Panc1 (cell line): ENCODE results near the gene GRIK3. TPM values are rescaled to one million over a fixed set of nuclear protein-coding genes. Genes with fewer than 3 reads are reported as not detected.

Experiments
- ATAC-seq: fragments of 200-7000 bp; cut with Tn5 transposase; 2 replicates; pipeline ENCODE4 v1.9.1; 2020; ENCODE audit warnings: mild to moderate bottlenecking, moderate library complexity
- BruUV-seq: library from RNA; stranded (reverse); fragments of 400-500 nt; replicated peaks from 2 replicates; lab custom pipeline; 2021; lab: Mats Ljungman, UMichigan
- CTCF ChIA-PET: fragments of 300-600 bp; sonication (Branson Sonifier 250); formaldehyde crosslinking; loops from one replicate; lab custom pipeline; 2022; ENCODE audit warnings: antibody characterized with exemption; lab: Charles Lee
- POLR2A ChIA-PET: fragments of 300-600 bp; sonication (Branson Sonifier 250); formaldehyde crosslinking; loops from one replicate; lab custom pipeline; 2022; ENCODE audit warnings: antibody characterized with exemption; lab: Charles Lee
- DNase-seq: peaks from one replicate; pipeline ENCODE4 v3.0.0-alpha.2; 2010; ENCODE audit warnings: low read depth, low spot score
- H3K27ac ChIP-seq: 2 replicates; pipeline ENCODE4 v1.5.1; 2011; ENCODE audit warnings: mild to moderate bottlenecking, low read length, inconsistent platforms
- H3K27me3 ChIP-seq: fragments of 200-500 bp; sonication (Bioruptor generic); 2 replicates; pipeline ENCODE4 v1.6.0; 2014; ENCODE audit warnings: low read length, inconsistent platforms; ENCODE audit not compliant: control insufficient read depth, insufficient read depth
- H3K36me3 ChIP-seq: fragments of 200-500 bp; sonication (Bioruptor generic); 2 replicates; pipeline ENCODE4 v1.5.1; 2014; ENCODE audit warnings: inconsistent platforms, mild to moderate bottlenecking, low read length, moderate library complexity; ENCODE audit not compliant: control insufficient read depth, insufficient read depth
- H3K4me1 ChIP-seq: 2 replicates; pipeline ENCODE4 v1.5.1; 2011; ENCODE audit warnings: inconsistent platforms, mild to moderate bottlenecking, low read length, moderate library complexity; ENCODE audit not compliant: control insufficient read depth, insufficient read depth
- H3K4me3 ChIP-seq, 2 experiments: 2 replicates each; pipeline ENCODE4 v1.5.1; 2011 to 2012; ENCODE audit warnings: low read depth in 2 of 2, low read length in 2 of 2, mild to moderate bottlenecking in 2 of 2, inconsistent platforms in 1 of 2, moderate library complexity in 1 of 2
- H3K9me3 ChIP-seq: fragments of 200-500 bp; sonication (Bioruptor generic); 2 replicates; pipeline ENCODE4 v1.5.1; 2014; ENCODE audit warnings: low read depth, mild to moderate bottlenecking, inconsistent platforms, low read length, moderate library complexity; ENCODE audit not compliant: control insufficient read depth, insufficient read depth
- POLR2AphosphoS5 ChIP-seq: IDR thresholded peaks from 2 replicates; pipeline ENCODE4 v1.6.1; 2012; ENCODE audit warnings: mild to moderate bottlenecking, low read depth, low read length, moderate library complexity
- SIN3A ChIP-seq: IDR thresholded peaks from 2 replicates; pipeline ENCODE4 v1.6.1; 2012; ENCODE audit warnings: low read depth, mild to moderate bottlenecking, low read length, moderate library complexity, borderline replicate concordance; ENCODE audit not compliant: insufficient read depth
- TCF7L2 ChIP-seq: IDR thresholded peaks from 2 replicates; pipeline ENCODE4 v1.6.1; 2011; ENCODE audit warnings: mild to moderate bottlenecking, low read depth, low read length, inconsistent platforms
- in situ Hi-C: cut with HindIII; loops from 2 replicates; pipeline ENCODE4 v1.10.0; 2016; ENCODE audit warnings: low sequenced_read_pairs, low pct_unique_long_range_greater_than_20kb
- intact Hi-C: fragments of 100-400 bp; cut with micrococcal nuclease; formaldehyde crosslinking; loops from one replicate; pipeline ENCODE4 v1.10.0; 2022; ENCODE audit not compliant: unreplicated experiment
- total RNA-seq: library from RNA; stranded (reverse); gene quantifications from one replicate; pipeline ENCODE4 v1.2.1, GENCODE V29; 2021; ENCODE audit not compliant: unreplicated experiment
- TF ChIP-seq, protein P1 (sequence below), 2 experiments: IDR thresholded peaks; 2 replicates each; pipeline ENCODE4 v1.6.1; 2011 to 2012; ENCODE audit warnings: low read depth in 2 of 2, control low read depth in 1 of 2, low read length in 1 of 2, mild to moderate bottlenecking in 1 of 2, moderate library complexity in 1 of 2; ENCODE audit not compliant: insufficient read depth in 1 of 2
- TF ChIP-seq, protein P2 (sequence below): fragments of 450-650 bp; IDR thresholded peaks from 2 replicates; pipeline ENCODE4 v1.5.1; 2017; ENCODE audit warnings: mild to moderate bottlenecking

Gene GRIK3
- total RNA-seq, 1 experiment from 2014 or later: not detected

DNA sequence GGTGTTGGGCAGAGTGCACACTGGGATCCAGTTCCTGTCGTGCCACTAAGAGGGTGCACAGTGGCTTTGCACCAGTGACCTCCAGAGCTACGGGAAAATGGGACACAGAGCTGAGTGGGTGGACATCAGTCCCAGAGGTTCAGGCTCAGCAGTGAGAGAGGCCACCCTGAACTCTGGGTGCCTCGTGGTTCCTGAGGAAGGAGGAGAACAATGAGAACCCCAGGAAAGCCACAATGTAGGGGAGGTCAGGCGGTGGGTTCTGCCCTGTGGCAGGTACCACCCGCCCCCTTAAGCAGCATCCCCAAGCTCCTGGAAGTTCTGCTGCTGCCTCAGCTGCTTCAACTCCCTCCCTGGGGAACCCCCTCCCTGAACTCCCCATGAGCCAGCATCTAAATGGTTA lies 112.2 kb downstream of the GRIK3 start:
- in situ Hi-C loops: no loop called here

DNA sequence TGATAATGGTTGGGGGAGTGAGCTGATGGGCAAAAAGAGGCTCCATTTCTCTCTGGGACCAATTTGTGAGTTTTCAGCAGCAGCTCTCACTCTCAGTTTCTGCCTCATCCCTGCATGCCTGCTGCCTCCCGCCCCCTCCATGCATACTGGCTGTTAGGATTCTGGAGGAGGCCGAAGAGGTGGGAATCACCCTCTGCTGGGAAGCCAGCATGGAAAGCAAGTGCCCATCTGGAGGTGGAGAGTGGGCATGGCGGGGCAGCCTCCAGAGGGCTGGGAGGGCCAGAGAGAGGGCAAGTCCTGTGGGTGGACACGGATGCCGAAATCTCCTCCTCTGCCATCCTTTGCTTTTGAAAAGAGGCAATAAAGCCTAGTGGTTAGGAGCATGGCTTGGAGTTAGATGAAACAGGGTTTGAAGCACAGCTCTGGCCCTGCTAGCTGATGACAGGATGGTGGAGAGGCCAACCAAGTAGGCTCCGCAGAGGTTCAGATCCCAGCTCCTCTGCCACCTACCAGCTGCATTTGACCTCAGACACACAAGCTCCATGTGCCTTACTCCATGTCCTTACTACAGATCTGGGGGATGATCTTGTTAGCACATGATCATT lies 113.4 kb downstream of the GRIK3 start:
- in situ Hi-C loops (no loop called here), intact Hi-C loops (no loop called here)
- no TSS peak for BruUV-seq
- Histone ChIP-seq H3K27ac (no peak overlapping the region), H3K27me3 (peaks cover 4% of the 10 kb centered on the region; the same call in 1 of the 2 replicates), H3K9me3 (no peaks in the 10 kb centered on the region), H3K4me1 (no peaks in the 10 kb centered on the region), H3K36me3 (no peaks in the 10 kb centered on the region), H3K4me3 (no peak overlapping the region)
- no peak for TF ChIP-seq TCF7L2
- TF ChIP-seq SIN3A: no peak
- TF ChIP-seq POLR2AphosphoS5: no peak
- TF ChIP-seq, protein P1, sequence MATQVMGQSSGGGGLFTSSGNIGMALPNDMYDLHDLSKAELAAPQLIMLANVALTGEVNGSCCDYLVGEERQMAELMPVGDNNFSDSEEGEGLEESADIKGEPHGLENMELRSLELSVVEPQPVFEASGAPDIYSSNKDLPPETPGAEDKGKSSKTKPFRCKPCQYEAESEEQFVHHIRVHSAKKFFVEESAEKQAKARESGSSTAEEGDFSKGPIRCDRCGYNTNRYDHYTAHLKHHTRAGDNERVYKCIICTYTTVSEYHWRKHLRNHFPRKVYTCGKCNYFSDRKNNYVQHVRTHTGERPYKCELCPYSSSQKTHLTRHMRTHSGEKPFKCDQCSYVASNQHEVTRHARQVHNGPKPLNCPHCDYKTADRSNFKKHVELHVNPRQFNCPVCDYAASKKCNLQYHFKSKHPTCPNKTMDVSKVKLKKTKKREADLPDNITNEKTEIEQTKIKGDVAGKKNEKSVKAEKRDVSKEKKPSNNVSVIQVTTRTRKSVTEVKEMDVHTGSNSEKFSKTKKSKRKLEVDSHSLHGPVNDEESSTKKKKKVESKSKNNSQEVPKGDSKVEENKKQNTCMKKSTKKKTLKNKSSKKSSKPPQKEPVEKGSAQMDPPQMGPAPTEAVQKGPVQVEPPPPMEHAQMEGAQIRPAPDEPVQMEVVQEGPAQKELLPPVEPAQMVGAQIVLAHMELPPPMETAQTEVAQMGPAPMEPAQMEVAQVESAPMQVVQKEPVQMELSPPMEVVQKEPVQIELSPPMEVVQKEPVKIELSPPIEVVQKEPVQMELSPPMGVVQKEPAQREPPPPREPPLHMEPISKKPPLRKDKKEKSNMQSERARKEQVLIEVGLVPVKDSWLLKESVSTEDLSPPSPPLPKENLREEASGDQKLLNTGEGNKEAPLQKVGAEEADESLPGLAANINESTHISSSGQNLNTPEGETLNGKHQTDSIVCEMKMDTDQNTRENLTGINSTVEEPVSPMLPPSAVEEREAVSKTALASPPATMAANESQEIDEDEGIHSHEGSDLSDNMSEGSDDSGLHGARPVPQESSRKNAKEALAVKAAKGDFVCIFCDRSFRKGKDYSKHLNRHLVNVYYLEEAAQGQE (IDR thresholded peaks at IDR 0.05; ENCODE audit: insufficient read depth in 1 of 2, low read depth in 2 of 2, low read length in 1 of 2): no peak
- TF ChIP-seq, protein P2, sequence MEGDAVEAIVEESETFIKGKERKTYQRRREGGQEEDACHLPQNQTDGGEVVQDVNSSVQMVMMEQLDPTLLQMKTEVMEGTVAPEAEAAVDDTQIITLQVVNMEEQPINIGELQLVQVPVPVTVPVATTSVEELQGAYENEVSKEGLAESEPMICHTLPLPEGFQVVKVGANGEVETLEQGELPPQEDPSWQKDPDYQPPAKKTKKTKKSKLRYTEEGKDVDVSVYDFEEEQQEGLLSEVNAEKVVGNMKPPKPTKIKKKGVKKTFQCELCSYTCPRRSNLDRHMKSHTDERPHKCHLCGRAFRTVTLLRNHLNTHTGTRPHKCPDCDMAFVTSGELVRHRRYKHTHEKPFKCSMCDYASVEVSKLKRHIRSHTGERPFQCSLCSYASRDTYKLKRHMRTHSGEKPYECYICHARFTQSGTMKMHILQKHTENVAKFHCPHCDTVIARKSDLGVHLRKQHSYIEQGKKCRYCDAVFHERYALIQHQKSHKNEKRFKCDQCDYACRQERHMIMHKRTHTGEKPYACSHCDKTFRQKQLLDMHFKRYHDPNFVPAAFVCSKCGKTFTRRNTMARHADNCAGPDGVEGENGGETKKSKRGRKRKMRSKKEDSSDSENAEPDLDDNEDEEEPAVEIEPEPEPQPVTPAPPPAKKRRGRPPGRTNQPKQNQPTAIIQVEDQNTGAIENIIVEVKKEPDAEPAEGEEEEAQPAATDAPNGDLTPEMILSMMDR: no peak
- POLR2A ChIA-PET: no interaction called here
- ATAC-seq (no peak), DNase-seq (no peak)
- CTCF ChIA-PET: no interaction called here

More for the DNA sequence above, 112.2 kb downstream of the GRIK3 start:
- DNase-seq (no peak), ATAC-seq (no peak)
- Histone ChIP-seq H3K36me3 (no peaks in the 10 kb centered on the region), H3K27ac (no peak overlapping the region), H3K4me3 (no peak overlapping the region), H3K4me1 (no peaks in the 10 kb centered on the region), H3K27me3 (peaks cover 4% of the 10 kb centered on the region; the same call in 1 of the 2 replicates), H3K9me3 (no peaks in the 10 kb centered on the region)
- ChIA-PET POLR2A (no interaction called here), CTCF (no interaction called here)
- intact Hi-C loops: no loop called here
- TF ChIP-seq SIN3A (no peak), TCF7L2 (no peak), POLR2AphosphoS5 (no peak)
- TF ChIP-seq, protein P1 (IDR thresholded peaks at IDR 0.05; ENCODE audit: insufficient read depth in 1 of 2, low read depth in 2 of 2, low read length in 1 of 2): no peak
- TF ChIP-seq, protein P2: no peak
- BruUV-seq: no TSS peak
